Keratinocyte (primary cell): ENCODE measurements around the gene SLC16A13. TPM values are rescaled to one million over a fixed set of nuclear protein-coding genes. Genes with fewer than 3 reads are reported as not detected.

Experiments
- DNase-seq: peaks from one replicate; pipeline ENCODE4 v3.0.0-alpha.2; 2011; ENCODE audit warnings: low read depth, missing footprints, low spot score
- FAIRE-seq: peaks from 2 replicates; lab custom pipeline; 2011; peaks lifted over from hg19 to GRCh38; lab: Jason Lieb, UNC
- H2AFZ ChIP-seq: 2 replicates; pipeline ENCODE4 v1.6.0; 2012; ENCODE audit warnings: low read length, control low read depth, inconsistent platforms; ENCODE audit not compliant: control insufficient read depth
- H3K27ac ChIP-seq: 2 replicates; pipeline ENCODE4 v1.5.1; 2011; ENCODE audit warnings: low read length; ENCODE audit not compliant: control insufficient read depth, insufficient read depth
- H3K27me3 ChIP-seq: 3 replicates; pipeline ENCODE4 v1.6.0; 2011; ENCODE audit warnings: low read length; ENCODE audit not compliant: control insufficient read depth, insufficient read depth; ENCODE audit errors: extremely low read depth
- H3K36me3 ChIP-seq, 2 experiments: 2 replicates in 1 of 2; 3 replicates in 1 of 2; pipeline ENCODE4 v1.5.1; 2011; ENCODE audit warnings: low read length in 2 of 2, mild to moderate bottlenecking in 1 of 2; ENCODE audit not compliant: control insufficient read depth in 2 of 2, insufficient read depth in 2 of 2; ENCODE audit errors: extremely low read depth in 1 of 2
- H3K4me1 ChIP-seq: 3 replicates; pipeline ENCODE4 v1.5.1; 2011; ENCODE audit warnings: low read length; ENCODE audit not compliant: control insufficient read depth, insufficient read depth; ENCODE audit errors: extremely low read depth
- H3K4me2 ChIP-seq: 3 replicates; pipeline ENCODE4 v1.6.0; 2011; ENCODE audit warnings: low read depth, low read length; ENCODE audit not compliant: control insufficient read depth, insufficient read depth; ENCODE audit errors: extremely low read depth
- H3K4me3 ChIP-seq, 3 experiments: fragments of 200-600 bp in 1 of 3; sonication (generic) in 1 of 3; 2 replicates in 2 of 3; 3 replicates in 1 of 3; pipeline ENCODE4 v1.5.1; 2011 to 2016; ENCODE audit warnings: low read length in 3 of 3, mild to moderate bottlenecking in 3 of 3, control low read depth in 2 of 3, inconsistent platforms in 1 of 3, low read depth in 1 of 3, mixed read lengths in 1 of 3, mixed run types in 1 of 3, moderate library complexity in 1 of 3; ENCODE audit not compliant: control insufficient read depth in 2 of 3, insufficient read depth in 2 of 3; ENCODE audit errors: extremely low read depth in 1 of 3
- H3K79me2 ChIP-seq: 2 replicates; pipeline ENCODE4 v1.6.0; 2012; ENCODE audit warnings: low read length; ENCODE audit not compliant: control insufficient read depth, insufficient read depth
- H3K9ac ChIP-seq: 3 replicates; pipeline ENCODE4 v1.6.0; 2011; ENCODE audit warnings: low read length; ENCODE audit not compliant: control insufficient read depth, insufficient read depth; ENCODE audit errors: extremely low read depth
- H3K9me1 ChIP-seq: 3 replicates; pipeline ENCODE4 v1.6.0; 2011; ENCODE audit warnings: low read length; ENCODE audit not compliant: control insufficient read depth, insufficient read depth; ENCODE audit errors: extremely low read depth
- H3K9me3 ChIP-seq: 2 replicates; pipeline ENCODE4 v1.5.1; 2012; ENCODE audit warnings: low read depth, low read length; ENCODE audit not compliant: control insufficient read depth
- H4K20me1 ChIP-seq: 3 replicates; pipeline ENCODE4 v1.6.0; 2011; ENCODE audit warnings: low read length; ENCODE audit not compliant: control insufficient read depth, insufficient read depth; ENCODE audit errors: extremely low read depth
- CTCF ChIP-seq, 3 experiments: IDR thresholded peaks in 1 of 3; conservative IDR thresholded peaks in 1 of 3; optimal IDR thresholded peaks in 1 of 3; 2 replicates in 2 of 3; 3 replicates in 1 of 3; pipeline versions ENCODE3 to v1.5.1; 2011; ENCODE audit warnings: low read length in 3 of 3, mild to moderate bottlenecking in 3 of 3, moderate library complexity in 2 of 3, control low read depth in 1 of 3, inconsistent platforms in 1 of 3; ENCODE audit not compliant: insufficient read depth in 2 of 3; ENCODE audit errors: extremely low read depth in 1 of 3
- EZH2 ChIP-seq: IDR thresholded peaks from one replicate; pipeline ENCODE4 v1.6.1; 2012; ENCODE audit warnings: inconsistent platforms, mild to moderate bottlenecking, low read length, moderate library complexity
- dilution Hi-C: fragments of 300-500 bp; cut with MboI; formaldehyde crosslinking; loops from one replicate; pipeline ENCODE4 v1.7.0; 2020; ENCODE audit warnings: low sequenced_read_pairs; ENCODE audit not compliant: extremely low pct_ligation_motif_present
- polyA plus RNA-seq, 5 experiments: library from polyadenylated mRNA; depleted of rRNA in 3 of 5; stranded (reverse) in 3 of 5; stranded (forward) in 1 of 5; unstranded in 1 of 5; fragments of >200 nt; gene quantifications; 1 replicate in 1 of 5; 2 replicates in 3 of 5; 3 replicates in 1 of 5; pipeline versions ENCODE4 v1.2.1 to v1.2.3, GENCODE V29; 2011 to 2012; ENCODE audit warnings: missing spikeins in 2 of 5, low read depth in 1 of 5, low replicate concordance in 1 of 5

The SLC16A13 gene
- polyA plus RNA-seq, 1 donor (not counting 4 experiments of a cell fraction or from before 2014, with no cell fraction given) = 2.7 TPM

DNA sequence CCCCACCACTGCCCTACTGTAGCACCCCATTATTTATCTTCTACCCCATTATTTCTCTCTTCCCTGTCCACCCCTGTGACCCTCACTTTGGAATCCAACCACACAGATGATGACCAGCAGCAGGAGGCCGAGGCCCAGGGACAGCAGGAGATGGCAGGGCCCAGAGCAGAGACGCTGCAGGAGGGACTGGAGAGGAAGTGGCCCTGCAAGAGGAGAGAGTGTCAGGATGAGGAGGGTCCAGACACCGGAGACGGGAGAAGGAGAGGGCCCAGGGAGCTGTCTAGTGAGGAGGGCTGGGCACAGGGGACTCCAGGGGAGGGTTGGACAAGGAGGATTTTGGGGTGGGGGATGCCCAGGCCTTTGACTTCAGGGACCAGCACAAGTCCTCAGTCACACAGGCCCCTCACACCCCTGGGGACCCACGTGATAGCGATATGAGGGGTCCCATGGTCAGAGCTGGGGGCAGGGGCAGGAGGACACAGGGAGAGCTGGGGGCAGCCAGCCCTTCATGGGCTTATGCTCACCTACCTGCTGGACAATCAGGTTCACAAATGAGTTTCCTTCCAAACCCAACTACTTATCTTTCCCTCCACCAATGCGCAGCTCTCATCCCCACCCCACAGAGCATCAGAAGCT, 42.2 kb downstream of the SLC16A13 start:
- DNase-seq (no peak), FAIRE-seq (no peak)
- dilution Hi-C loops = no loop called here
- no peak overlapping the region for H3K4me3 ChIP-seq
- no peak overlapping the region for H2AFZ ChIP-seq
- peaks cover 11% of the 10 kb centered on the region for H3K27me3 ChIP-seq
- no peak overlapping the region for H3K27ac ChIP-seq
- TF ChIP-seq CTCF (optimal IDR thresholded peaks at IDR 0.05 in 1 of 3, IDR thresholded peaks at IDR 0.05 in 1 of 3, conservative IDR thresholded peaks at IDR 0.05 in 1 of 3; ENCODE audit: extremely low read depth in 1 of 3, insufficient read depth in 2 of 3, low read length in 3 of 3) (no peak), EZH2 (no peak)
- no peak overlapping the region for H3K9ac ChIP-seq
- H3K79me2 ChIP-seq = no peaks in the 10 kb centered on the region
- no peak overlapping the region for H3K4me2 ChIP-seq
- no peaks in the 10 kb centered on the region for H3K4me1 ChIP-seq
- H4K20me1 ChIP-seq = no peaks in the 10 kb centered on the region
- no peaks in the 10 kb centered on the region for H3K36me3 ChIP-seq
- H3K9me1 ChIP-seq = no peaks in the 10 kb centered on the region
- H3K9me3 ChIP-seq = no peaks in the 10 kb centered on the region

DNA sequence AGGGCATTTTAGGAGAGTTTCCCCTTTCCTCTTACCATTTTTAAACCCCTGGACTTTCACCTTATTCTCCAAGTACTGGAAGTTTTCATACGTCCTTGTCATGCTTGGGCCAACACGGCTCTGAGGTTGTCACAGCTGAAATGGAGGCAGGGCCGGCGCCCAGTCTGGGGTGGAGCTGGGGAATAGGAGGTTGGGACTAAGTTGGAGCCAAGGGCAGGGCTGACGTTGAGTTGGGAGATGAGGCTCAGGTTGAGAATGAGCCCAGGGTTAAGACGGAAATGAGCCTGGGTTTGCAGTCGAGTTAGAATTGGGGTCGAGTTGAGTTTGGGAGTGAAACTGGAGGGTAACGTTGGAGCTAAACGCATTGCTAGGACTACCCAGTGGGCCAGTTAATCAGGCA, 42.9 kb downstream of the SLC16A13 start:
- dilution Hi-C loops = no loop called here

More for the DNA sequence above, 42.9 kb downstream of the SLC16A13 start:
- Histone ChIP-seq H3K4me2 (no peak overlapping the region), H3K9me1 (no peaks in the 10 kb centered on the region), H3K4me3 (no peak overlapping the region), H3K36me3 (no peaks in the 10 kb centered on the region), H3K79me2 (no peaks in the 10 kb centered on the region), H3K27me3 (peaks cover 11% of the 10 kb centered on the region), H4K20me1 (no peaks in the 10 kb centered on the region), H3K9ac (no peak overlapping the region), H3K4me1 (no peaks in the 10 kb centered on the region), H3K9me3 (no peaks in the 10 kb centered on the region), H3K27ac (no peak overlapping the region), H2AFZ (no peak overlapping the region)
- no peak for DNase-seq
- TF ChIP-seq EZH2 = no peak
- TF ChIP-seq CTCF (optimal IDR thresholded peaks at IDR 0.05 in 1 of 3, IDR thresholded peaks at IDR 0.05 in 1 of 3, conservative IDR thresholded peaks at IDR 0.05 in 1 of 3; ENCODE audit: extremely low read depth in 1 of 3, insufficient read depth in 2 of 3, low read length in 3 of 3) = no peak
- no peak for FAIRE-seq
